Panc1 (cell line): ENCODE data around the gene ARMCX5. TPM values are rescaled to one million over a fixed set of nuclear protein-coding genes. Genes with fewer than 3 reads are reported as not detected.

Experiments used
- ATAC-seq: fragments of 200-7000 bp; cut with Tn5 transposase; 2 replicates; pipeline ENCODE4 v1.9.1; 2020; ENCODE audit warnings: mild to moderate bottlenecking, moderate library complexity
- BruUV-seq: library from RNA; stranded (reverse); fragments of 400-500 nt; replicated peaks from 2 replicates; lab custom pipeline; 2021; lab: Mats Ljungman, UMichigan
- CTCF ChIA-PET: fragments of 300-600 bp; sonication (Branson Sonifier 250); formaldehyde crosslinking; loops from one replicate; lab custom pipeline; 2022; ENCODE audit warnings: antibody characterized with exemption; lab: Charles Lee
- POLR2A ChIA-PET: fragments of 300-600 bp; sonication (Branson Sonifier 250); formaldehyde crosslinking; loops from one replicate; lab custom pipeline; 2022; ENCODE audit warnings: antibody characterized with exemption; lab: Charles Lee
- DNase-seq: peaks from one replicate; pipeline ENCODE4 v3.0.0-alpha.2; 2010; ENCODE audit warnings: low read depth, low spot score
- H3K27ac ChIP-seq: 2 replicates; pipeline ENCODE4 v1.5.1; 2011; ENCODE audit warnings: mild to moderate bottlenecking, low read length, inconsistent platforms
- H3K27me3 ChIP-seq: fragments of 200-500 bp; sonication (Bioruptor generic); 2 replicates; pipeline ENCODE4 v1.6.0; 2014; ENCODE audit warnings: low read length, inconsistent platforms; ENCODE audit not compliant: control insufficient read depth, insufficient read depth
- H3K36me3 ChIP-seq: fragments of 200-500 bp; sonication (Bioruptor generic); 2 replicates; pipeline ENCODE4 v1.5.1; 2014; ENCODE audit warnings: inconsistent platforms, mild to moderate bottlenecking, low read length, moderate library complexity; ENCODE audit not compliant: control insufficient read depth, insufficient read depth
- H3K4me1 ChIP-seq: 2 replicates; pipeline ENCODE4 v1.5.1; 2011; ENCODE audit warnings: inconsistent platforms, mild to moderate bottlenecking, low read length, moderate library complexity; ENCODE audit not compliant: control insufficient read depth, insufficient read depth
- H3K4me3 ChIP-seq, 2 experiments: 2 replicates each; pipeline ENCODE4 v1.5.1; 2011 to 2012; ENCODE audit warnings: low read depth in 2 of 2, low read length in 2 of 2, mild to moderate bottlenecking in 2 of 2, inconsistent platforms in 1 of 2, moderate library complexity in 1 of 2
- H3K9me3 ChIP-seq: fragments of 200-500 bp; sonication (Bioruptor generic); 2 replicates; pipeline ENCODE4 v1.5.1; 2014; ENCODE audit warnings: low read depth, mild to moderate bottlenecking, inconsistent platforms, low read length, moderate library complexity; ENCODE audit not compliant: control insufficient read depth, insufficient read depth
- CTCF ChIP-seq: fragments of 450-650 bp; IDR thresholded peaks from 2 replicates; pipeline ENCODE4 v1.5.1; 2017; ENCODE audit warnings: mild to moderate bottlenecking
- POLR2AphosphoS5 ChIP-seq: IDR thresholded peaks from 2 replicates; pipeline ENCODE4 v1.6.1; 2012; ENCODE audit warnings: mild to moderate bottlenecking, low read depth, low read length, moderate library complexity
- REST ChIP-seq, 2 experiments: IDR thresholded peaks; 2 replicates each; pipeline ENCODE4 v1.6.1; 2011 to 2012; ENCODE audit warnings: low read depth in 2 of 2, control low read depth in 1 of 2, low read length in 1 of 2, mild to moderate bottlenecking in 1 of 2, moderate library complexity in 1 of 2; ENCODE audit not compliant: insufficient read depth in 1 of 2
- SIN3A ChIP-seq: IDR thresholded peaks from 2 replicates; pipeline ENCODE4 v1.6.1; 2012; ENCODE audit warnings: low read depth, mild to moderate bottlenecking, low read length, moderate library complexity, borderline replicate concordance; ENCODE audit not compliant: insufficient read depth
- TCF7L2 ChIP-seq: IDR thresholded peaks from 2 replicates; pipeline ENCODE4 v1.6.1; 2011; ENCODE audit warnings: mild to moderate bottlenecking, low read depth, low read length, inconsistent platforms
- in situ Hi-C: cut with HindIII; loops from 2 replicates; pipeline ENCODE4 v1.10.0; 2016; ENCODE audit warnings: low sequenced_read_pairs, low pct_unique_long_range_greater_than_20kb
- intact Hi-C: fragments of 100-400 bp; cut with micrococcal nuclease; formaldehyde crosslinking; loops from one replicate; pipeline ENCODE4 v1.10.0; 2022; ENCODE audit not compliant: unreplicated experiment
- total RNA-seq: library from RNA; stranded (reverse); gene quantifications from one replicate; pipeline ENCODE4 v1.2.1, GENCODE V29; 2021; ENCODE audit not compliant: unreplicated experiment

ARMCX5 gene
- total RNA-seq, 1 experiment from 2014 or later = 23.2 TPM

- ChIA-PET POLR2A (no interaction called here), CTCF (no interaction called here)
- H3K27ac ChIP-seq = no peak overlapping the region
- no peak for ATAC-seq
- peaks cover 3% of the 10 kb centered on the region; the same call in 1 of the 2 replicates for H3K4me1 ChIP-seq
- in situ Hi-C loops = no loop called here
- no peaks in the 10 kb centered on the region for H3K9me3 ChIP-seq
- TF ChIP-seq POLR2AphosphoS5 (no peak), TCF7L2 (no peak)
- BruUV-seq = no TSS peak
- intact Hi-C loops = loop anchor here (5.0 kb wide), 1 partner anchor 108 kb away; the partner anchor contains the start of gene GPRASP2
- no peak for DNase-seq
- no peaks in the 10 kb centered on the region for H3K36me3 ChIP-seq
- H3K4me3 ChIP-seq = no peak overlapping the region
- no peaks in the 10 kb centered on the region for H3K27me3 ChIP-seq
These were observed 5.0 kb downstream of the ARMCX5 start for GRCh38 chrX:102604327-102604726.

- H3K27ac ChIP-seq = no peak overlapping the region
- no peaks in the 10 kb centered on the region for H3K36me3 ChIP-seq
- intact Hi-C loops = no loop called here
- no peaks in the 10 kb centered on the region for H3K4me1 ChIP-seq
- in situ Hi-C loops = no loop called here
- no TSS peak for BruUV-seq
- POLR2A ChIA-PET = no interaction called here
- CTCF ChIA-PET = no interaction called here
- ATAC-seq (no peak), DNase-seq (no peak)
- TF ChIP-seq REST (IDR thresholded peaks at IDR 0.05; ENCODE audit: insufficient read depth in 1 of 2, low read depth in 2 of 2, low read length in 1 of 2) = no peak
- TF ChIP-seq POLR2AphosphoS5 = no peak
- TF ChIP-seq TCF7L2 = no peak
- TF ChIP-seq CTCF = no peak
- no peak for TF ChIP-seq SIN3A
- H3K27me3 ChIP-seq = no peaks in the 10 kb centered on the region
- no peak overlapping the region for H3K4me3 ChIP-seq
- no peaks in the 10 kb centered on the region for H3K9me3 ChIP-seq
These were observed 6.8 kb downstream of the ARMCX5 start for GRCh38 chrX:102606115-102606514.

- Histone ChIP-seq H3K9me3 (no peaks in the 10 kb centered on the region), H3K27me3 (no peaks in the 10 kb centered on the region), H3K27ac (no peak overlapping the region), H3K4me3 (no peak overlapping the region), H3K36me3 (no peaks in the 10 kb centered on the region), H3K4me1 (no peaks in the 10 kb centered on the region)
- intact Hi-C loops (no loop called here), in situ Hi-C loops (no loop called here)
- DNase-seq (no peak), ATAC-seq (no peak)
- ChIA-PET POLR2A (no interaction called here), CTCF (no interaction called here)
- no peak for TF ChIP-seq POLR2AphosphoS5
- TF ChIP-seq CTCF = no peak
- TF ChIP-seq REST (IDR thresholded peaks at IDR 0.05; ENCODE audit: insufficient read depth in 1 of 2, low read depth in 2 of 2, low read length in 1 of 2) = no peak
- TF ChIP-seq TCF7L2 = no peak
- TF ChIP-seq SIN3A = no peak
- no TSS peak for BruUV-seq
These were observed 11.6 kb downstream of the ARMCX5 start for GRCh38 chrX:102610905-102611304.
